Mesenchymal stem cell (in vitro differentiated cells and primary cell): ENCODE data around the gene TDP1.

ENCODE experiments used
- DNase-seq: peaks from one replicate; pipeline ENCODE4 v3.0.0-alpha.2; 2013
- H2AFZ ChIP-seq: one replicate; pipeline ENCODE4 v1.6.1; 2013; ENCODE audit warnings: low read depth, mild to moderate bottlenecking, control low read depth, inconsistent platforms, low read length, moderate library complexity
- H2AK5ac ChIP-seq: 2 replicates; pipeline ENCODE4 v1.6.1; 2013; ENCODE audit warnings: low read length, moderate library complexity, mild to moderate bottlenecking, inconsistent platforms; ENCODE audit not compliant: severe bottlenecking
- H2BK120ac ChIP-seq: one replicate; pipeline ENCODE4 v1.6.1; 2013; ENCODE audit warnings: low read depth, mild to moderate bottlenecking, inconsistent platforms, low read length, moderate library complexity
- H2BK12ac ChIP-seq, 2 experiments: one replicate each; pipeline ENCODE4 v1.6.1; 2013; ENCODE audit warnings: inconsistent platforms in 2 of 2, low read length in 2 of 2, mild to moderate bottlenecking in 2 of 2, moderate library complexity in 2 of 2, control low read depth in 1 of 2
- H2BK15ac ChIP-seq: one replicate; pipeline ENCODE4 v1.6.1; 2013; ENCODE audit warnings: mild to moderate bottlenecking, low read depth, inconsistent platforms; ENCODE audit not compliant: poor library complexity, severe bottlenecking
- H2BK5ac ChIP-seq: 2 replicates; pipeline ENCODE4 v1.6.1; 2013; ENCODE audit warnings: low read depth, mild to moderate bottlenecking, low read length, control low read depth, inconsistent platforms; ENCODE audit not compliant: poor library complexity, severe bottlenecking
- H3K14ac ChIP-seq, 2 experiments: one replicate each; pipeline ENCODE4 v1.6.1; 2013; ENCODE audit warnings: inconsistent platforms in 2 of 2, low read length in 2 of 2, control low read depth in 1 of 2, mild to moderate bottlenecking in 1 of 2, moderate library complexity in 1 of 2
- H3K18ac ChIP-seq, 2 experiments: one replicate each; pipeline ENCODE4 v1.6.1; 2013; ENCODE audit warnings: inconsistent platforms in 2 of 2, low read length in 2 of 2, control low read depth in 1 of 2, low read depth in 1 of 2, mild to moderate bottlenecking in 1 of 2
- H3K23ac ChIP-seq, 2 experiments: one replicate each; pipeline ENCODE4 v1.6.1; 2013; ENCODE audit warnings: inconsistent platforms in 2 of 2, low read length in 2 of 2, mild to moderate bottlenecking in 2 of 2, moderate library complexity in 2 of 2, control low read depth in 1 of 2
- H3K27ac ChIP-seq: 2 replicates; pipeline ENCODE4 v1.5.1; 2013; ENCODE audit warnings: mild to moderate bottlenecking, moderate library complexity, low read length, control low read depth, inconsistent platforms; ENCODE audit not compliant: poor library complexity, severe bottlenecking
- H3K27me3 ChIP-seq, 2 experiments: 2 replicates each; pipeline versions ENCODE4 v1.6.1 to v1.7.0; 2013; ENCODE audit warnings: low read length in 2 of 2, mild to moderate bottlenecking in 2 of 2, moderate library complexity in 2 of 2, control low read depth in 1 of 2, inconsistent platforms in 1 of 2; ENCODE audit not compliant: control insufficient read depth in 1 of 2, insufficient read depth in 1 of 2
- H3K36me3 ChIP-seq, 2 experiments: 2 replicates each; pipeline versions ENCODE4 v1.6.1 to v1.7.0; 2013; ENCODE audit warnings: low read length in 2 of 2, control low read depth in 1 of 2, inconsistent platforms in 1 of 2, low read depth in 1 of 2, mild to moderate bottlenecking in 1 of 2; ENCODE audit not compliant: insufficient read depth in 2 of 2, control insufficient read depth in 1 of 2
- H3K4ac ChIP-seq, 2 experiments: one replicate each; pipeline ENCODE4 v1.6.1; 2013; ENCODE audit warnings: inconsistent platforms in 2 of 2, low read length in 2 of 2, mild to moderate bottlenecking in 2 of 2, moderate library complexity in 2 of 2, control low read depth in 1 of 2, low read depth in 1 of 2
- H3K4me1 ChIP-seq: 2 replicates; pipeline ENCODE4 v1.6.1; 2013; ENCODE audit warnings: low read depth, low read length, control low read depth; ENCODE audit not compliant: control insufficient read depth, insufficient read depth
- H3K4me2 ChIP-seq: 2 replicates; pipeline ENCODE4 v1.6.1; 2013; ENCODE audit warnings: low read length, mild to moderate bottlenecking, inconsistent platforms; ENCODE audit not compliant: poor library complexity, severe bottlenecking
- H3K4me3 ChIP-seq, 2 experiments: 2 replicates each; pipeline versions ENCODE4 v1.5.1 to v1.7.0; 2013; ENCODE audit warnings: low read length in 2 of 2, mild to moderate bottlenecking in 2 of 2, control low read depth in 1 of 2, low read depth in 1 of 2; ENCODE audit not compliant: insufficient read depth in 1 of 2
- H3K79me1 ChIP-seq: replicated peaks from 2 replicates; pipeline ENCODE4 v1.6.1; 2013; ENCODE audit warnings: mild to moderate bottlenecking, control low read depth, low read length, inconsistent platforms; ENCODE audit not compliant: poor library complexity, severe bottlenecking
- H3K9ac ChIP-seq: 2 replicates; pipeline ENCODE4 v1.7.0; 2013; ENCODE audit warnings: mild to moderate bottlenecking, low read length, moderate library complexity
- H3K9me3 ChIP-seq: 2 replicates; pipeline ENCODE4 v1.7.0; 2013; ENCODE audit warnings: mild to moderate bottlenecking, low read length; ENCODE audit not compliant: control insufficient read depth
- H4K8ac ChIP-seq: one replicate; pipeline ENCODE4 v1.6.1; 2013; ENCODE audit warnings: inconsistent platforms, mild to moderate bottlenecking, low read length, moderate library complexity
- H4K91ac ChIP-seq: one replicate; pipeline ENCODE4 v1.6.1; 2013; ENCODE audit warnings: mild to moderate bottlenecking, low read length, inconsistent platforms
- WGBS: methylation state at CpG from one replicate; pipeline ENCODE4 v1.1.7; 2013; ENCODE audit warnings: mixed read lengths; 5-methylcytosine and 5-hydroxymethylcytosine counted together

Gene TDP1

DNA sequence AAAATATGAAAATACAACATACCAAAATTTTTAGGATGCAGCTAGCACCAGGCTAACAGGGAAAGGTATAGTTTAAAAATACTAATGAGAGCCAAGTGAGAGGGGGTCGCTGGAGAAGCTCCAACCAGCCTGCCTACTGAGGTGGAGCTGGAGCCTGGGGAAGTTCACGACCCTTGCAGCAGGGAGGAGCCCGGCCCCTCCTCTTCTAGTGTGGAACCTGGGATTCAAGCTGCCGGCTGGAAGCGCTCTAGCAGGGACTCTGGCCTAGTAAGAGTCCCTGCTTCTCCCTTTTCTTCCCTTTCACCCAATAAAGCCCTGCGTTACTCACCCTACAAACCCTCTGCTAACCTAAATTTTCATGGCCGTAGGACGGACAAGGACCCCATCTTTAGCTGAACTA, 101.1 kb downstream of the TDP1 start:
- no peak for DNase-seq
- no peak overlapping the region for H3K4me2 ChIP-seq
- 52% methylated on average over 8 of the region's 8 CpGs for WGBS

GRCh38 chr14:90058876-90059458, 103.2 kb downstream of the TDP1 start:
- H3K18ac ChIP-seq: no peak overlapping the region
- no peak overlapping the region for H2BK5ac ChIP-seq
- no peak overlapping the region for H3K9ac ChIP-seq
- H4K8ac ChIP-seq: no peak overlapping the region
- no peak overlapping the region for H2BK120ac ChIP-seq
- no peak overlapping the region for H2AK5ac ChIP-seq
- H3K9me3 ChIP-seq: peaks cover 3% of the 10 kb centered on the region
- WGBS: 96% methylated on average over 4 of the region's 7 CpGs
- H3K4me1 ChIP-seq: peaks cover 23% of the 10 kb centered on the region
- H3K4me2 ChIP-seq: no peak overlapping the region
- H3K4me3 ChIP-seq: no peak overlapping the region
- no peak overlapping the region for H2AFZ ChIP-seq
- DNase-seq: no peak
- H3K36me3 ChIP-seq: no peaks in the 10 kb centered on the region
- H3K14ac ChIP-seq: no peak overlapping the region
- H3K79me1 ChIP-seq: no peaks in the 10 kb centered on the region
- no peak overlapping the region for H3K4ac ChIP-seq
- no peak overlapping the region for H3K27ac ChIP-seq
- peaks cover 52 to 84% of the 10 kb centered on the region in 2 experiments for H3K27me3 ChIP-seq
- H2BK12ac ChIP-seq: no peak overlapping the region
- H2BK15ac ChIP-seq: no peak overlapping the region
- no peak overlapping the region for H4K91ac ChIP-seq
- no peak overlapping the region for H3K23ac ChIP-seq

More for the DNA sequence above, 101.1 kb downstream of the TDP1 start:
- Histone ChIP-seq H3K36me3 (no peaks in the 10 kb centered on the region), H4K91ac (no peak overlapping the region), H3K14ac (no peak overlapping the region), H3K4me3 (no peak overlapping the region), H3K4me1 (peaks cover 16% of the 10 kb centered on the region), H2BK120ac (no peak overlapping the region), H3K27ac (no peak overlapping the region), H3K27me3 (peaks cover 40 to 62% of the 10 kb centered on the region in 2 experiments), H3K79me1 (no peaks in the 10 kb centered on the region), H2BK5ac (no peak overlapping the region), H2AK5ac (no peak overlapping the region), H3K9me3 (peaks cover 3% of the 10 kb centered on the region), H2BK15ac (no peak overlapping the region), H2AFZ (no peak overlapping the region), H3K4ac (no peak overlapping the region), H3K18ac (no peak overlapping the region), H2BK12ac (no peak overlapping the region), H3K23ac (no peak overlapping the region), H3K9ac (no peak overlapping the region), H4K8ac (no peak overlapping the region)

DNA sequence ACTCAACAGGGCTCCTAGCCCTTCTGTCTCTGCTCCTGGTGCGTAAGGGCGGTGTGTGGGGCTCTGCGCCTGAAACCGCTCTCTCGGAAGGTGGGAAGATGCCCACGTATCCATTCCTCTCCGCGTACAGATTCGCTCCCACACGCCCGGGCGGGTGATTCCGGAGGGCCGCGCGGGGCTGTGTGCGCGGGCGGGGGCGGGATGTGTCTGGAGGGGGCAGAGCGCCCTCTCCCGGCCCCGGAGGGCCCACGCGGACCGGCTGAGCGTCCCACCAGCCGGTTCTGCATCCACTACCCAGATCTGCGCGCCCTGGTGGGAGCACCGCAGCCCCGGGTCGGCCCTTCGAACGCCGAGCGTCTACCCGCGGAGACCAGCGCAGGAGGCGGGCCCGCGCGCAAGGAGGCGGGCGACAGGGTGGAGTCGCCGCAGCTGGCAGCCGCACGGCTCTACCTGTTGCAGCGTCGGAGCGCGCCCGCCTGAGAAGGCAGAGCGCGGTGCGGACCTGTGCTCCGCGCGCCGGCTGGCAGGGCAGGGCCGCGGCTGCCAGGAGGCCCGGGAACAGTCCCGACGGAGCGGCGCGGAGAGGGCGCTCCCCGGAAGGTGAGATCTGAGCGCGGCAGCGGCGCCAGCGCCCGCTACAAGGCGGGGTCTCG, 104.7 kb downstream of the TDP1 start:
- Histone ChIP-seq H2BK120ac (no peak overlapping the region), H3K79me1 (no peaks in the 10 kb centered on the region), H3K14ac (peak overlapping the region in 1 of 2 experiments; percentile 56), H2BK15ac (no peak overlapping the region), H3K9ac (peak overlapping the region; percentile 22), H3K4me1 (peaks cover 23% of the 10 kb centered on the region), H3K4ac (no peak overlapping the region), H3K4me3 (peak overlapping the region; percentile 57 to 77), H2AK5ac (no peak overlapping the region), H2AFZ (peak overlapping the region; percentile 77), H2BK12ac (no peak overlapping the region), H3K27ac (no peak overlapping the region), H3K23ac (no peak overlapping the region), H3K27me3 (peaks cover 63 to 88% of the 10 kb centered on the region in 2 experiments), H4K8ac (no peak overlapping the region), H2BK5ac (peak overlapping the region; percentile 26), H3K18ac (no peak overlapping the region), H3K36me3 (no peaks in the 10 kb centered on the region), H3K4me2 (peak overlapping the region; percentile 100), H3K9me3 (peaks cover 3% of the 10 kb centered on the region), H4K91ac (no peak overlapping the region)
- WGBS: 2% methylated on average over 71 of the region's 80 CpGs
- peak; percentile 43 for DNase-seq

- H4K8ac ChIP-seq: no peak overlapping the region
- peak; percentile 13 for DNase-seq
- peaks cover 68 to 86% of the 10 kb centered on the region in 2 experiments for H3K27me3 ChIP-seq
Observed at GRCh38 chr14:90060965-90061684, 105.4 kb downstream of the TDP1 start.

More at GRCh38 chr14:90060965-90061684, 105.4 kb downstream of the TDP1 start:
- Histone ChIP-seq H3K23ac (peak overlapping the region in 1 of 2 experiments; percentile 96), H3K4me1 (peaks cover 23% of the 10 kb centered on the region), H2BK5ac (peak overlapping the region; percentile 26), H2BK120ac (no peak overlapping the region), H3K9me3 (peaks cover 3% of the 10 kb centered on the region), H3K79me1 (no peaks in the 10 kb centered on the region), H3K18ac (peak overlapping the region in 1 of 2 experiments; percentile 19), H3K4me3 (peak overlapping the region; percentile 57 to 77), H3K4me2 (peak overlapping the region; percentile 100), H3K4ac (no peak overlapping the region), H4K91ac (peak overlapping the region; percentile 15), H3K9ac (no peak overlapping the region), H2BK15ac (no peak overlapping the region), H3K27ac (no peak overlapping the region), H2AFZ (no peak overlapping the region), H2AK5ac (no peak overlapping the region), H3K14ac (peak overlapping the region in 1 of 2 experiments; percentile 37), H3K36me3 (no peaks in the 10 kb centered on the region), H2BK12ac (no peak overlapping the region)
- WGBS: 3% methylated on average over 49 of the region's 60 CpGs
